Hematopoietic multipotent progenitor cell treated with erythropoietin and hydrocortisone succinate and interleukin-3 and kit ligand, for 15 days (in vitro differentiated cells): ENCODE results near the gene MCTP1.

Experiments
- DNase-seq: peaks from one replicate; pipeline ENCODE4 v3.0.0-alpha.2; 2015; ENCODE audit warnings: low spot score

Gene MCTP1

GRCh38 chr5:95284572-95285408 lies at the start of gene MCTP1:
Gene MCTP1 (minus strand): TSS chr5:95285094.
- DNase-seq = no peak

GRCh38 chr5:95332158-95332557 lies 47.3 kb upstream of the MCTP1 start:
- DNase-seq = no peak

DNA sequence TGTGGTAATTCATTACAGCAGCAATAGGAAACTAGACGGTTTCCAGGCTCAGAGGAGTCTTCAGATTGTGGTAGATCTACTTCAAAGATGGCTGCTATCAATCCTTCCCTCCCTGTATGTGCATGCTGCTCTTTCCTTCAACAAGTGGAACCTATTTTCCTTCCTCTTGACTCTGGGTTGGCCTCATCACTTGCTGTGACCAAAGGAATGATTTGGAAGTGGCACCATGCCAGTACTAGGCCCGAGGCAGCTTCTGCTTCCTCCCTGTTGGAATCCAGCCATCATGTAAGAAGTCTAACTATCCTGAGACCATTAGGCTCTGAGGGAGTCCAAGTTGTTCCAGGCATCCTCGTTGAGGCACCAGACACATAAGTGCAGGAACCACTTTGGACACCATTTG lies 46.5 kb upstream of the MCTP1 start:
- no peak for DNase-seq

- DNase-seq = no peak
Measured at GRCh38 chr5:95327211-95327610, 42.3 kb upstream of the MCTP1 start.

- no peak for DNase-seq
Measured at GRCh38 chr5:95317687-95318086, 32.8 kb upstream of the MCTP1 start.

DNA sequence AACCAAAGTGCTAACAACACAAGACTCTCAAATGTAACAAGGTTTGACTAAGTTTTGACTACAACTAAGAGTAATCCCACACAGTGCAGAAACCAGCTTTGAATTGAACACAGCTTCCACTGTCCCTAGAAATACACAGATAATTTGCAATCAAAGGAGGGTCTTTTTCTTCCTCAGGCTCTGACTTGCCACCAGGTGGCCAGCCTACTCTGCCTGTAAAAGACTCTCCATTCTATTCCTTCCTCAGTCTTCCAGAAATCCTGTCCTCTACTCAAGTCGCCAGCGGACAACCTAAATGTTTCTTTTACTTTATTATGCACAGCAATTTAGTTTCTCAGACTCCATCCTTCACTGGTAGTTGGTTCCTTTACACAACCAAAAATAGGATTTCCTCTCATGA lies 32.2 kb upstream of the MCTP1 start:
- DNase-seq = no peak

GRCh38 chr5:95304711-95305110 lies 19.8 kb upstream of the MCTP1 start:
- DNase-seq = no peak

DNA sequence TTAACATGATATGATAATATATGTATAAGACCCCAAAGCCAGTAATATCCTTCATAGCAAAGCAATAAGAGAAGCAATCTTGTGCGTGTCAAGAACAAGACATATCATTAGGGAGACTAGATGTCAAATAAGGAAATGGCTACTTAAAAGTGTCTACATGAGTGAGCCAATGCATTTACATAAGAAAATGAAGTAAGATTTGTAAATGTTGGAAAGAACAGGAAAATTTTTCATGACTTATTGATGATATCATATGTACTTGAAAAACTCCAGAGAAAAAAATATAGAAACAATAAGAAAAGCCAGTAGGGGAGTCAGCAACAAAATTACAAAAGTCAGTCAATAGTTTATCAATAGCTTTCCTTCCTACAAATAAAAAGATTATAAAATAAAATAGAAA lies 13.8 kb upstream of the MCTP1 start:
- no peak for DNase-seq

GRCh38 chr5:95296291-95296690 lies 11.4 kb upstream of the MCTP1 start:
- DNase-seq = no peak

DNA sequence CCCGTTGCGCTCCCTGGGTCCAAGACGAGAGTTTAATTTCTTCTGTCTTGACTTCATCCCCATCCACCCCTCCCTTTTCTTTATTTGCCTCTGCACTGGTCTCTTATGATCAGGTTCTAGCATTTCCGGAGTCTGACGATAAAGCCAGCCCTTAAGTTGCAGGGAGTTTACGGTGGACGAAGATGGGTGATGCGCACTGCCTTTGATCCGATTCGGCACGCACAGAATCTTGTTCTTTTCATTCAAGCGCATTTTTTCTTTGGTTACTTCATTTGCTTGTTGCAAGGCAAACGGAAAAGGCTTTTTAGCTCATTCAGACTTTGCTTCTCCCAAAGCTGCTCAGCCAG lies 488 bp upstream of the MCTP1 start:
- DNase-seq = no peak

DNA sequence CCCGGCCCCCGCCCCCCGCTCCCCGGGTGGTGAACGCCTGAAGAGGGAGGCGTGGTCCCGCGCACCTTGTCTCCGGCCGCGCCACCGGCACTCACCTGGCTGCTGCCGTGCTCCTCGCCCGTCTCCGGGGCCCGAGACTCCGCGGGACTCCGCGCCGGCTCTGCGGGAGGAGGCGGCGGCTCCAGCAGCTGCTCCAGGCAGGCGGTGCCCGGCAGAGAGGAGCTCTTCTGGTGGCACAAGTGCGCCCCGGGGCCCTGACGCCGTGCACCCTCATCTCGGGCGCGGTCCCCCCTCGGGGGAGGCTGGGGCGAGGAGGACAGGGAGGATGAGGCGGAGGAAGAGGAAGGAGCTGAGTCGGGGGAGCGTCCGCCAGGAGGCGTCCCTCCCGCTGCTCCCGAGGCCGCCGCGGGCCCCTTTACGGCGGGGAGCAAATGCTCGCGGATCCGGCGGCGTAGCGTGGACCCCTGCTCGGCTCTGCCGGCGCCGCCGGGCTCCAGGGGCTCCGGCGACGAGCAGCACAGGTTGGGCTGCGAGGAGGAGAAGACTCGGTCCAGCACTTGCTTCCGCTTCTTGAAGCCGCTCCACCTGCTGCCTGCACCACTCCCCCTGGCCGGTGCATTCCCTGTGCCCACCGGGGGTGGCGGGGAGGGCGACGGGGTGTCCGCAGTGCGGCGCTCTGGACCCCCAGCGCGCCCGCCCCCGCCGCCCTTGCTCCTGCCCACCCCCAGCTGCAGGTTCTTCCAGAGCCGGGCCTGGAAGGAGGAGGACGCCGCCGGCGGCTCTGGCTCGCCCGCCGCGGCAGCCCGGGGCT lies 928 bp downstream of the MCTP1 start:
- DNase-seq = no peak

GRCh38 chr5:95283022-95283615 lies 1.8 kb downstream of the MCTP1 start:
- no peak for DNase-seq

GRCh38 chr5:95281226-95281625 lies 3.7 kb downstream of the MCTP1 start:
- DNase-seq = no peak

DNA sequence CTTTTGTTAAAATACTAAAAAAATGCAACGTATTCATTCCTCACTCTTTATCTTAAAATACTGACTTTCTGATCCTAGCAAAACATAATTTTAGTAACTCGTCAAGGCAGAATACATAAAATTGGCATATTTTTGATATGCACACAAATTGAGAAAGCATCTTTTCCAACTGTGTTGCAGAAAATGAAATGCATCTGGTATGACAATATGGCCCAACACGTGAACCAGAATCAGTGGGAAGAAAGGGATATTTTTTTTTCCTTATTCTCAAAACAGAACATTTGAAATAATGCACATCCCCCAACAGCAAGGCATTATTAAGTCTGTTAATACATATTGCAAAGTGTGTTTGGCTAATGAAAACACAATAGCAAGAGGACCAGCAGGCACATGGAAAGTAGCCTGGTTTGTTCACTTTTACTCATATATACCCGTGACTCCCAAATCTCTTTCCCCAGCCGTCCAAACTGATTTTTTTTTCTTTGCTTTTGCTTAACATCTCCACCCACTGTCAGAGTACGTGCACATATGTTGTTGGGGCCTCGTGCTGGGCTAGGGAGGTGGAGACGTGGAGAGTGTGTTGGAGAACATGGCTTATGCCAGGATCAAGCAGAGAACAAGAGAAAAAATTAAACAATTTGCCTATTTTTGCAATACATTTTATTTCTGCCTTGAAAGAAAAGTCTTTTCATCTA lies 4.3 kb downstream of the MCTP1 start:
- DNase-seq = no peak

DNA sequence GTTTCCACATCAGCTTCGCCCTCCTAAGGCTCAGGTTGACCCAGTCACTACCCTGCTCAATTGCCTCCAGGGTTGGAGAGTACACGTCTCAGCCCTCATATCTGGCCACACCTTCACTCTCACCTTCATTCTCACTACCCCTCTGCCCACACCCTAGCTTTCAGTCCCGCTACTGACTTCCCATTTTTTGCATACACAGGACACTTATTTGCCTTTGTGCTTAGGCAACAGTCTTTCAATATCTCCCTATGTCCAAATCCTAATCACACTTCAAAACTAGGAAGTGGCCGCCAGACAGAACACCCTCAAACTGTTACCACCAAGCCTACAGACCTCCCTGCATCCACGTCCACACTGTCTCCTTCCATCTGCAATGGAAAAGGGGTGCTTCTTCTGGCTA lies 10.9 kb downstream of the MCTP1 start:
- no peak for DNase-seq

- DNase-seq = no peak
Measured at GRCh38 chr5:95272316-95272929, 12.5 kb downstream of the MCTP1 start.

DNA sequence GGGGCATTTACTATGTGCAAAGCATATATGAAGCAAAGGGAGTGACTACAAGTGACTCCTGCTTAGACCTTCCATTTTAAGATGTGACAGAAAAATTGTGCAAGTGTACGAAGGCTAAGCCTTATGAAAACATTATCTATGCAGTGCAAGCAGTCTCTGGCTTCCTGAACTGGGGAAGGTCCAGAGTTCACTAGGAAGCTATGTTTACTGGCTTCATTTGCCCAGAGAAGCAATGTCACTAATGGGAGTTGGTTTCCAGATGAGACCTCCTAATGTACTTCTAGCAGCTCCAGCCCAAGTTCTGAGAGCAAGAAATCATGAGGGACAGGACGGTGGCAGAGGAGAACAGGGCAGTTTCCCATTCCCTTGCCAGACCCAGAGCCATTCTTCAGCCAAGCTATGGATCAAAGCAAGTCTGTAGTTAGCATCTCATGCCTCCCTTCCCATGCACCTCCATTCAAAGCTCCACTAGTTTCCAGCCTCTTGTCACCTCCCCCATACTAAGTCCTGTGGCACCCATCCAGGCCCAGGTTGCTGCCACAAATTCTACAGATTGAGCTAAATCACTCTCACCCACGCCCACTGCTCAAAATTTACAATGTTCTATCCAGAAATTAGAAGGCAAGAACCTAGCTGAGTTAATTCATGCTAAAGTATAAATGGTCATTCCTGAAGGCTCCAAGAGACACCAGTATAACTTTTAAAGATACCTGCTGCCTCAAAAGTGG lies 21.8 kb downstream of the MCTP1 start:
- no peak for DNase-seq

DNA sequence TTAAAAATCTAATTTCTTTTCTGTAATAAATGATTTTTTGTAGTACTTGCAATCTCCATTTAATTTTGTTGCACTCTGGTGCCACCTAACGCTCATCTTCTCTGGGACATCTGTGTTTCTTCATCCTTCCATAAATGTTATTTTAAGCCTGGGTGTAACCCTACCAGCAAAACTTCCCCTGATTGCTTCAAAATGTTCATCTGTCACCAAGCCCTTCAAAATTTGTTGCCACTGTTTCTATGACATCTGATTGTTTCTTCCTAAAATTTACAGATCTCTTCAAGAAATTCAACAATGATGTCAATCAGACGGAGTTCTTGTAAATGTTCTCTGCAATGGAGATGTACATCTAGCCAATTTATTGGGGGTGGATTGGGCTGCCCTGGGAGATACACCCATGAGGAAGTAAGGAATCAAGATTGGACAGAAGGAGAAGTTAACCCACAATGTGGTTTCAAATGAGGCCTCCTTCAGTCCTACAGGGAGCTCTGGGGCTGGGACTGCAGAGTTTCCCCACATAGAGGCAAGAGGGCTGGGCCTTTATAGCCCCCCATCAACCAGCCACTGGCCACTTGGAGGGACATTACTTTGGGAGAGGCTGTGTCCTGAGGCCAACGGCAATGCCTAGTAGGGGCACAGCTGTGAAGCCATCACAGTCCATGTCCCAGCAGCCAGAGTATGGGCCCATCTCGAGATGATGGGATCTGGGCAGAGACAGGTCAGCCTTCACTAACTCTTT lies 23.3 kb downstream of the MCTP1 start:
- no peak for DNase-seq

DNA sequence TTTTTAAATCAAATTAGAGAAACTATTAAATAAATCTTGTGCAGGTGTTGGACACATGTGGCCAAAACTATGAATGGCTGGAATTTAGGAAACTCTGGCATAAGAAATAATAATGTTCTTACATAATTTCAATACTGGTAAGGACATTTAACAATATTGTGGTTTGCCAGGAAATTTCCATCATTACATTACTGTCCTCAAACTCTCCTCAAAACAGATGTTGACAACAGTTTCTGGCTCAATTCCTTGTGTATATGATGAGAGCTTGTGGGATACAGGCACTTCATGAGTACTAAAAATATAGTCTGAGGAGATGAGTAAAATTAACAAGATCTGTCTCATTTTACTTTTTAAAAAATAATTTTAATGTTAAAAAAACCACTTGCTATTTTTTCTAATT lies 27.9 kb downstream of the MCTP1 start:
- no peak for DNase-seq

DNA sequence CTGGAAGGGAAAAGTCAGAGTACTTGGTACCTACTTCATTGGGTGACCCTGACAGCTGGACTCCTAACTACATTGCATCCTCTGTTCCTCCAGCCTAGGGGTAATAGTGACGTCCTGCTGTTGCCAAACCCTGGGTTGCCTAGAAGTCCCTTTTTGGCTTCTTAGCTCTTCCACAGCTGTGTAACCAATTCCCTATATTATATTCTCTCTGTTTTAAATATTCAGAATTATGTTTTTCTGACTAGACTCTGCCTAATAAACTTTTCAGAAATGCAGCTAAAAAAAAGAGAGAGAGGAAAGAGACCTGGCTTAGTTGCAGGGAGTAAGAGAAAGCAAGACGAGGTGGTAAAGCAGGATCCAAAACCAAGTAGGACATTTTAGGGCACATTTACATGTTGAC lies 28.4 kb downstream of the MCTP1 start:
- no peak for DNase-seq

DNA sequence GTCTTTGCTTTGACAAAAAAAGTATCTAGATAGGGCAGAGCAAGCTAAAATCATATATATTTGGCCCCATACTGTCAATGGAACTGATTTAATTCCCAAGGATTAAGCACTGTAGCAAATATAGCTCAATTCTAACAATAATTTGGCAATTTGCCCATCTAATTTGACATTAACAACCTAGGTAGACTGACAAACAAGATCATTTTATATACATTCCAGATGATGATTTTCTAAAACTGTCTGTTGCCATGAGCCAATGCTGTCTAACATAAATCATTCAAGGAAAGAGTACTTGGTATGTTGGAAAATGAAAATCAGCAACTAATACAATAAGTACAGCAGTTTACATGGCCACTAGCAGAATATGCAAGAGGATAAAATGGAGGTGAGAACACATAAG lies 32.1 kb downstream of the MCTP1 start:
- no peak for DNase-seq
